ENCODE measurements around the gene KRT86.
"Not testable (repeated sequence)": the region's sequence is repeated elsewhere in the genome, so short reads cannot be mapped to it uniquely, and the experiment has no call there.

KRT86 gene

DNA sequence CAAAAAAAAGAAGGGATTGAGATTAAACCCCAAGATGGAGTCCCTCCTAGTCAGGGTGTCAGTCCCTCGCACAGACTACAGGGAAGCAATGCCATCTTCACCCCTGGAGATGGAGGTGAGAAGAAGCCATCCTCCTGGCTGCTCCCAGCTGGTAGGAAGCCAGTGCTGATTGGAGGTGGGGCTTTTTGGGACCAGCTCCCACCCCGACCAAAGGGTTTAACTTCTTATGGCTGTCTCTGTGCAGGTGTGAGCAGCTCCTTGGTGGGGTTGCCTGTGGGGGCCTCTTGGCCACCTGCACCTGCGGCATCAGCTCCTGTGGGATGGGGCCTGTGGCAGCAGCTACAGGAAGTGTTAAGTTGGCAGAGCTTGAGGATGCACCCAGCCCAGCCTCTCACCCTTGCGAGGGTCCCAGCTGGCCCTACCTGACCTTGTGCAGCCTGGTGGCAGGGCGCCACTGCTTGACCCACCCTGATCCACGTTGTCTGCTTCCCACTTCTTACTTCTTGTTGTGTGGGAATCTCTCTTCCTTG is 3.8 kb upstream of the KRT86 start:
- DNase-seq: no peak

DNA sequence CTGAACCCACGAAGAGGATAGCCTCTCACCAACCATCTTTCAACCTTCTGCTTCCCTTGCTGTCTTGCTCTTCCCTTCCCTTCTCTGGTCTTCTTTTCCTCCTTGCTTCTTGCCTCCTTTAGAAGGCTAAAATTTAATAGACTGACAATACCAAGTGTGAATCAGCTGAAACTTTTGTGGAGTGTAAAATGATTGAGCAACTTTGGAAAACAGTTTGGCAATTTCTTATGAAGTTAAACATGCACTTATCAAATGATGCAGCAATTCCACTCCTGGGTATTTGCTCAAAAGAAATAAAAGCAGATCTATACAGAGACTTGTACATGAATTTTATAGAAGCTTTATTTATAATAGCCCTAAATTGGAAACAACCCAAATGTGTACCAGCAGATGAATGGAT is 3.3 kb upstream of the KRT86 start:
- DNase-seq: peak in 1 of 2 donors; percentile 27

GRCh38 chr12:52275686-52276085 is 1.2 kb downstream of the KRT86 start:
- DNase-seq: no peak

DNA sequence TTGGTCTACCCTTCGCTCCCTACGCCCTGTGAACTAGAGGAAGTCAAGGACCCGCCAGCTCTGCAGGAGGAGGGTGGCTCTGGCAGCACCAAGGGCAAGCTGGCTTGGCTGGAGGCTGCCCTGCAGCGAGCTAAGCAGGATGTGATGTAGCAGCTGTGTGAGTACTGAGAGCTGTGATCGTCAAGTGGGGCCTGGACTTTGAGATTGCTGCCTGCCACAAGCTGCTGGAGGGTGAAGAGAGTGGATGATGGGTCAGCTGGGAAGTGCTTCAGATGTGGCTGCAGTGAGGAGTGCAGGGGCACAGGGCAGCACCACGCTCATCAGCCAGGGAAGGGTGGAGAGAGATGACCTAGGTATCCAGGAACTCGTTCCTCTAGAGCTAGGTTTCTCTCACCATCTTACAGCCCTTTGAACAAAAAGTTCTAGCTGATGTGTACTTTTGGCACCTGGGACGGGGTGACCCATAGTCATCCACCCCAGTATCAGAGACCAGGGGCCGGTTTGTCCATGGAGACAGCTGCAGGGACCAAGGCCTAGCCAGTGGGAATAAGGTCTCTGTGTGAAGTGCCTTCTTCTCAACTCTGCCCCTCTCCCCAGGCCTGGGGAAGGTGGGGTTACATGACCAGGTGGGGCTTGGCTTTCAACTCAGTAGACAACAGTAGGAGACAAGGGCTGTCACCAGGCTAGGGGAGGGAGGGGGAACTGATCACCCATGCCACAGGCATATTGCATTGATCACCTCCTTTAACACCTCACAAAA is 3.2 kb downstream of the KRT86 start:
- DNase-seq: no peak

DNA sequence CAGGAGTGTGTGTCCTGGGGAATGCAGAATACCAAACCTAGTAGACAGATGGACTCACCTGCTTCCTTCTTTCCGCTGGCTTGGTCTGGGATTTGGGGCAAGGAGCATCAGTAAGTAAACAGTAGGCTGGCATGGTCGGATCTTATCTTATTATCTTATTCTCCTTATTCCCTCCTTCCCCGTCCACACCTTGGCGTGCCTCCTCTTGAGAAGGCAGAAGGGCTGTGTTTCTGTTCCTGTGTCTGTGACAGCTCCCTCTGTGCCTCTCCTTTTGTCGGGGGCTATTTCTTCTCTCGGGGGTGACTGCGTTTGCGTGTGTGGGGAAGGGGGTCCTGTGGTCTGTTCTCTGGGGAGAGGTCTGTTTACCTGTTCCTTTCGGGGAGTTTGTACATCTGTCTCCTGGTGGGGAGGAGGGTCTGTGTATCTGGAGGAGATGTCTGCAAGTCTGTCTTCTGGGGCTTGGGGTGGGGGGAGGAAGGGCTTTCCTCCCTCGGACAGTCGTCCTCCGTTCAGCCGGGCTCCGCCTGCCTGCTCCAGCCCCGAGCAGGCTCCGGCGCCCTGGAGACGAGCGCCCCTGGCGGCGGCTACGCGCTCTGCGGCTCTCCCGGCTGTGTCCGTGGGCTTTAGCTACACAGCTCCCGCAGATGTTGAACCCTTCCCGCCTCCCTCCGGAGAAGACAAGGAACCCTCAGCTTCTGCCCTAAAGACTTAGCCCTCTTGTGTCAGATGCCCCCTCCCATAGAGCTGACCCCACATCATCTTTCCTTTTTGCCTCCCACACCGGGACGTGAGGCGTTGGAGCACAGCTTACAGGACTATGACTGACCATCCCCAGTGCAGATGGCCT is 4.4 kb downstream of the KRT86 start:
- peak; percentile 75 to 80 for DNase-seq

DNA sequence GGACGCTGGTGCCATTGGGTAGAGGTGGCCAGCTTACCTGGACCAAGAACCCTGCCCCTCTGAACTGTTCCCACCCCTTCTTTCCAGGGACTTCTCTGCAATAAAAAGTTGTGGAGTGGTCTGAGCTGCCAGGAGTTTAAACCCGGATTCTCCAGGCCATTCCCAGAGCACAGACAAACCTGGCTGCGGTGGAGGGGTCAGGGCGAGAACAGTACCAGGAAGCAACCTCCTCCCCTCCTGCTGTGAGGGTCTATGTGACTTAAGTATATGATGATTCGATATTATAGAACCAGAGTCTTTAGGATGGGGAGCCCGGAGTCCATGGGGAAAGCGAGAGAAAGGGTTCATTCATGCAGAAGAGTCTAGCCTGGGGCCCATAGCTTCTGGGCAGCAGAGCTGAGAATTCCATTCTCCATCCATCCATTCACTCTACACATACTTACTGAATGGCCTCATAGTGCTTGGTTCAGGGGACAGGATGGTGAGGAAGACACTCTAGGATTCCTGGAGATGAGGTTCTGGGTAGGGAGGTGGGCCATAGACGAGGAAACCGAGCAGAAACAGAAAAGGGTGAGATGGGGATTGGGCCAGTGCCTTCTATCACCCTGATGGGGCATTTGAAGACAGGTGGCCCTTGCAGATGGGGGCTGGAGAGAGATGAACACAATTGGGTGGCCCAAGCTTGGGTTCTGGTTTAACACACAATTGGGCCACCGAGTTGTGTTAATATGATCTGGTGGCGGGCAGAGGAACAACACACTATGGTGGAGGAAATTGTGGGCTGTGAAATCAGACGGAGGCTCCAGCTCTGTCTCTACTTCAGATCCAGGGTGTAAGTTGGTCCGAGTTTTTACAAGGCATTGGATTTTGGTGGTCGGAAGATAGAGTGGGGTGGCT is 5.2 kb downstream of the KRT86 start:
- no peak for DNase-seq

DNA sequence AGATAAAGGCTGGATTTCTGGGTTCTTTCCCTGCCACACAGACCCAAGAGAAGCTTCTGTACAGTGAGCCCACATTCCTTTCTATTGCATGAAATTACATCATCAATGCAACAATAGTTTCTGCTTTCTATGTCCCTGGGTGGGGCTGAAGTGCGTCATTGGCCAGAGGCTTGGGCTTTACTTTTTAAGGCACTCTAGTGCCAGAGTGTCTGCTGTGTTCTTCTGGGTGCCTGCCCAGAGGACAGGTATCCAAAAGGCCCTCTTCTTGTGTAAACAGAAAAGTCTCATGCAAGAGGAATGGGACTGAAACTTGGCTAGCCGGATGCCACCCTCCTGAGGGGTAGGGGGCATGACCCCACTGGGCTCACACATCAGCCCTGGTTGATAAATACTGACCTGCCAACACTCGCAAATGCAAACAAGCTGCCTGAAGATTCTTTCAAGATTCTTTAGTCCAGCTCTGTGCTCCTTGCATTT is 5.9 kb downstream of the KRT86 start:
- DNase-seq: peak; percentile 84 to 85

GRCh38 chr12:52280796-52281560 is 6.5 kb downstream of the KRT86 start:
- no peak for DNase-seq

DNA sequence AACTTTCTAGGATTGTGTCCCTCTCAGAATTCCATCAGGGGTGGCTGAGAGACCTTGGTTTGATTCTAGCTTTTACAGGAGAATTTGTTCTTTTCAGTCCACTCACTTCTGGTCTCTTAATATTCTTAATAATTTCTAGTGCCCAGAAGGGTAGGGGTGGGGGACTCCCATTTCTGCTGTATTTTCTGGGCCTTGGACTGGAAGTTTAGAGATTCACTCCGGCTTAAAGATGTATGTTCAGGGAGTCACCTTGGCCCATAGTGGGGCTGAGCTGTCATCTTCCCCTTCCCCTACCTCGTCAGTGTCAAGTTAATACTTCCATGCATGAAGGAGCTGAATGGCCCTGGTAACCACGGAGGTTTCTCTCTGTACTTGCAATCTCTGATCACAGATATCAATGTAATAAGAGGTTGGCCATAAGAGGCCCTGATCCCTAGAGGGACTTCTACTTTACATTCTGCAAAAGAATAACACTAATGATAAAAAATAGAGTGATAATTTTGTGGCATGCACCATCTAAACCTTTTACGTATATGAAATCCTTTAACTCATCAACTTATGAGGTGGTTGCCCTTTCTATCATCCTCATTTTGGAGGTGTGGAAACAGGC is 10.2 kb downstream of the KRT86 start:
- no peak for DNase-seq

DNA sequence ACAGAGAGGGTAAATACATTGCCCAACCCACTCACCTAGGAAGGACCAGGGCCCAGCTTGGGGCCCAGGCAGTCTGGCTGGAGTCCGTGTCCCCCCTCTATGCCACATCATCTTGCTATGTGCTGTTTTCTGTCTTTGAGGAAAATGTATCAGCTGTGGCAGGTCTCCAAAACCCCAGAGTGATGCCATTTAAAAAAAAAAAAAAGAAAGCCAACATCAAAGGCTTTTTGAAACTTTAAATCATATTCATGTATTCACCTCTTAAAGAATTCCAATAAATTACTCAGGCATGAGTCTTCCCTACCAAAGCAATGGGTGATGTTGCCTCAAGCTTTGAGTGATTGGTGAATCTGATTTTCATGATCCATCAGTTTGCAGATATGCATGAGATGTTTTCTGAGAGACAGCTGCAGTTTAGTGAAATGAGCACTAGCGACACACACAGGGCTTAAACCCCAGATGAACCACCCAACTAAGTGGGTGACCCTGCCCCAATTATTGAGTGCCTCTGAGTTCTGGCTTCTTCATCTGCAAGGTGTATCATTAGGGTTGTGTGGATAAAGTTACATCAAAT is 10.8 kb downstream of the KRT86 start:
- DNase-seq: no peak

DNA sequence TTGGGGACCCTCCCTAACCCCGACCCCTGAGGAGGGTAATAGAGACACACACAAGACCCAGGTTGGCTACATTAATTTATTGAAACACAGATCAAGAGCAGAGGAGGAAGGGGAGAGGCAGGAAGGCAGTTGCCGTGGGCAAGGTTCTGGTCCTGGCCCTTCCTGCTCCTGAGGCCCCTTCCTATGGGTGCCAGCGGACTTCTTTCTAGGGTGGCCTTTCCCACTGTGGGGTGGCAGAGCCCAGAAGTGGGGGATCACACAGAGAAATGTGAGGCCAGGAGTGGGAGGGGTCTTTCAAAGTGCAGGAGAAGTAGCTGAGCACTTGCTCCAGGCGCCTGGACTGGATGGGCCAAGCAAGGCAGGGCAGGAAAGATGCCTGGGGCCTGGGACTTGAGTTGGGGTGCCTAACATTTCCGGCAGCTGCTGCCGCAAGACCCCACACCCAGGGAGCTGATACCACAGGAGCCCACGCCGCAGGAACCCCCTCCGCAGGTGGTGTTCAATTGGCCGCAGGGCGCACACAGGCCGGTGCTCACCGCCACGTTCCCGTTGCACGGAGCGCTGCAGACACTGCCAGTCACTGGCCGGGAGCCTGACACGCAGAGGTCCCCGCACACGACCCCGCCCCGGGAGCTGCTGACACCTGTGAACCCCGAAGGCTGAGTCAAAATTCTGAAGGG is 11.5 kb downstream of the KRT86 start:
- no peak for DNase-seq

GRCh38 chr12:52286857-52287785 is 12.7 kb downstream of the KRT86 start:
- DNase-seq: not testable (repeated sequence)

- not testable (repeated sequence) for DNase-seq
These were observed 13.7 kb downstream of the KRT86 start for GRCh38 chr12:52287816-52288805.

DNA sequence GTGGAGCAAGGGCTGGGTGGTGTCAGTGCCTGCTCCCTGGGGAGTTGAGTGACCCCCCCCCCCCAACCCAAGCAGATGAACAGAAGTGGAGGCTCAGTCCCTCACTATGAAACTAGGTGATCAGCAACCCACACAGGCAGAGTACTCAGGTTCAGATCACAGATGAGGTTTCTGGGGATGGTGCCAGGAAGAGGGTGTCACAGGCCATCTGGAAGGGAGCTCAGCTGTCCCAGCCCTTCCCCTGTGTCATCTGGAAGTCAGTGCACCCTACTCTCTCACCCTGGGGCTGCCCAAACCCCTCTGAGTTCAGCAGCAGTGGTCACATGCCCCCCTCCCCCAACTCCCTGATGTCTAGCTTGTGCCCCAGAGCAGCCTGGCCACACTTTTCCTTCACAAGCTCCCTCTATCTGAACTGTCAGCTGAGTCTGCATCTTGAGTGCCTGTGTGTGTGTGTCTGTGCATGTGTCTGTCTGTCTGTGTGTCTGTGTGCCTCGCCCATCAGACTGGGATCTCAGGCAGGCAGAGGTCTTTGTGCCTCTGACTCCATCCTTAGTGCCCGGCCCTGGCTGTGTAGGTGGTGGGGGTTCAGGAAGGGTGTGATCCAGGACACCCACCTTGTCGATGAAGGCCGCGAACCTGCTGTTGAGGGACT is 16.2 kb downstream of the KRT86 start:
- DNase-seq: not testable (repeated sequence)

DNA sequence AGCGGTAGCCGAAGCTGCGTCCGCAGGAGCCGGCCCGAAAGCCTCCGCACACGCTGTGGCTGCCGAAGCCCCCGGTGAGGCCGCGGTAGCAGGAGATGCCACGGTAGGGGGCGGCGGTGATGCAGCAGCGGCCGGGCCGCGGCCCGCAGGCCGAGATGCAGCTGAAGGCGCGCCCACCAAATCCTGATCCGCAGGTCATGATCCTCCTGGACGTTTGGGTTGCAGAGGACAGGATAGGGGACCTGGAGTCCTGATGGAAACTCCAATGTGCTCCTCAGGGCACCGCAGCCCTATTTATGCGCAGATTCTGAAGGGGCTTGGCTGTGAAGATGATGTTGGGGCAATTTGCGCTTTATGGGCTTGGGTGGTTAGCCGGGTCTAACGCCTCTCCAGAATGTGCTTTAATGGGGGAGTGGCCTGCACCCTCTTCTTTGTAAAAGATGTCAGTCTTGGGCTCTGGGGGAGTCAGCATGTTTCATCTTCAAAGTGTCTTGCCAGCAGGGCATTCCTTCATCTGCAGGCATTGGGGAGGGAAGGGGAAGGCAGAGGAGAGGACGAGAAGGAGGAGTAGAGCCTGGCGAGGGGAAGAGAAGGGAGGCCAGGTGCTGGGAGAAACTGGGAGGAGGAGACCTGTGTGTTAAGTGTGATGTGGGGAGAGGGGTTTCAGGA is 17.0 kb downstream of the KRT86 start, which contains the start of gene KRT81:
Gene KRT81 (minus strand): TSS at position 268 of the 669 bp plus-strand sequence. CDS start 69 bp downstream, at position 199.
- no peak for DNase-seq

DNA sequence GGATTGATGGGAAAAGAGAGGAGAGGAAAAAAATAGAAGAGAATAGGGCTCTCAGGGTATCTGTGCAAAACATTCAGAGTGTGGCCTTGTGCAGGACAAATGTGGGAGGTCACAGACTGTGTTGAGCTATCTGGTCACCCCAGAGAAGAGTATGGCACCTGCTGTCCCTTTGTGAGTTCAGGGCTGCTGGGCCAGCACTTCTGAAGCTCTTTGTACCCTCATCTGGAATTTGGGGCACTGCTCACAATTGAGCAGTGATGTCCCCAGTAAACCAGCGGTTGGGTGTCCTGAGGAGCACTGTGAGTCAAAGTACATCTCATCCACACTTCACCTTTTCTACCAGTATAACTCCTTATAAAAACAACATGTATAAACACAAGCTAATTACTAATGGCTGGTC is 19.5 kb downstream of the KRT86 start:
- no peak for DNase-seq

Data from inflammatory macrophage (primary cell).